Neural cell (in vitro differentiated cells): ENCODE data around the gene DNAJC8. TPM values are rescaled to one million over a fixed set of nuclear protein-coding genes. Genes with fewer than 3 reads are reported as not detected.

Source experiments
- H2AFZ ChIP-seq: fragments of 200-600, 300-800 bp; sonication (generic), shearing (Covaris generic); 2 replicates; pipeline ENCODE4 v1.6.0; 2014; ENCODE audit warnings: low read depth, mild to moderate bottlenecking, antibody characterized with exemption, low read length, moderate library complexity
- H3F3A ChIP-seq: fragments of 200-600 bp; shearing (Covaris generic); 2 replicates; pipeline ENCODE4 v1.6.1; 2016; ENCODE audit warnings: mild to moderate bottlenecking, moderate library complexity, mixed read lengths, antibody characterized with exemption, low read length; ENCODE audit not compliant: insufficient read depth, poor library complexity, severe bottlenecking
- H3K27ac ChIP-seq: fragments of 200-600, 300-800 bp; sonication (generic), shearing (Covaris generic); 2 replicates; pipeline ENCODE4 v1.5.1; 2014; ENCODE audit warnings: mild to moderate bottlenecking, low read length, moderate library complexity
- H3K27me3 ChIP-seq: fragments of 300-800, 200-600 bp; sonication (generic), shearing (Covaris generic); 2 replicates; pipeline ENCODE4 v1.6.0; 2014; ENCODE audit warnings: mild to moderate bottlenecking, low read depth, low read length, moderate library complexity; ENCODE audit not compliant: insufficient read depth
- H3K36me3 ChIP-seq: fragments of 300-800, 200-600 bp; sonication (generic), shearing (Covaris generic); 2 replicates; pipeline ENCODE4 v1.5.1; 2014; ENCODE audit warnings: mild to moderate bottlenecking, antibody characterized with exemption, low read length, moderate library complexity; ENCODE audit not compliant: insufficient read depth
- H3K4me2 ChIP-seq: fragments of 300-800, 200-600 bp; sonication (generic), shearing (Covaris generic); 2 replicates; pipeline ENCODE4 v1.6.0; 2014; ENCODE audit warnings: mild to moderate bottlenecking, low read length
- H3K4me3 ChIP-seq: fragments of 300-800, 200-600 bp; sonication (generic), shearing (Covaris generic); 2 replicates; pipeline ENCODE4 v1.5.1; 2014; ENCODE audit warnings: mild to moderate bottlenecking, low read length, moderate library complexity
- H3K79me2 ChIP-seq: fragments of 200-600 bp; shearing (Covaris generic); replicated peaks from 2 replicates; pipeline ENCODE4 v1.6.0; 2014; ENCODE audit warnings: mild to moderate bottlenecking, low read length, moderate library complexity; ENCODE audit not compliant: insufficient read depth
- H3K9ac ChIP-seq: fragments of 300-800, 200-600 bp; sonication (generic), shearing (Covaris generic); 2 replicates; pipeline ENCODE4 v1.6.1; 2016; ENCODE audit warnings: mild to moderate bottlenecking, low read length, mixed read lengths
- H3K9me2 ChIP-seq: fragments of 200-600 bp; shearing (Covaris generic); 2 replicates; pipeline ENCODE4 v1.6.1; 2016; ENCODE audit warnings: mild to moderate bottlenecking, low read length, mixed read lengths; ENCODE audit not compliant: insufficient read depth
- H3K9me3 ChIP-seq: fragments of 200-600, 300-800 bp; sonication (generic), shearing (Covaris generic); 2 replicates; pipeline ENCODE4 v1.6.1; 2016; ENCODE audit warnings: mild to moderate bottlenecking, mixed run types, low read length, moderate library complexity, mixed read lengths
- H4K20me1 ChIP-seq: fragments of 200-600 bp; shearing (Covaris generic); 2 replicates; pipeline ENCODE4 v1.6.1; 2016; ENCODE audit warnings: mild to moderate bottlenecking, mixed run types; ENCODE audit not compliant: insufficient read depth
- CTCF ChIP-seq: fragments of 450-650 bp; IDR thresholded peaks from 2 replicates; pipeline ENCODE4 v1.5.1; 2014; ENCODE audit warnings: antibody characterized with exemption, mild to moderate bottlenecking, moderate library complexity; ENCODE audit not compliant: poor library complexity, severe bottlenecking
- EP300 ChIP-seq: fragments of 450-650 bp; conservative IDR thresholded peaks from 2 replicates; pipeline ENCODE4 v1.6.1; 2014; ENCODE audit warnings: antibody characterized with exemption, mild to moderate bottlenecking, moderate library complexity; ENCODE audit not compliant: poor library complexity, severe bottlenecking
- EZH2 ChIP-seq: fragments of 200-600, 300-800 bp; shearing (Covaris generic), sonication (generic); IDR thresholded peaks from 2 replicates; pipeline ENCODE4 v1.6.1; 2014; ENCODE audit warnings: antibody characterized with exemption, low read length, borderline replicate concordance, mild to moderate bottlenecking; ENCODE audit not compliant: insufficient read depth, poor library complexity, severe bottlenecking
- MXI1 ChIP-seq: fragments of 450-650 bp; conservative IDR thresholded peaks from 2 replicates; pipeline ENCODE4 v1.6.1; 2014; ENCODE audit warnings: antibody characterized with exemption, mild to moderate bottlenecking; ENCODE audit not compliant: poor library complexity, severe bottlenecking
- POLR2AphosphoS5 ChIP-seq: IDR thresholded peaks from 2 replicates; pipeline ENCODE4 v1.6.1; 2012
- RAD21 ChIP-seq: fragments of 450-650 bp; conservative IDR thresholded peaks from 2 replicates; pipeline ENCODE4 v1.6.1; 2014; ENCODE audit warnings: antibody characterized with exemption, mild to moderate bottlenecking, moderate library complexity
- REST ChIP-seq: IDR thresholded peaks from 2 replicates; pipeline ENCODE4 v1.6.1; 2012; ENCODE audit warnings: borderline replicate concordance
- SMC3 ChIP-seq: fragments of 450-650 bp; conservative IDR thresholded peaks from 2 replicates; pipeline ENCODE4 v1.6.1; 2014; ENCODE audit warnings: antibody characterized with exemption, mild to moderate bottlenecking, moderate library complexity; ENCODE audit not compliant: poor library complexity
- TAF1 ChIP-seq: IDR thresholded peaks from 2 replicates; pipeline ENCODE4 v1.6.1; 2012; ENCODE audit warnings: low read depth
- polyA plus RNA-seq: library from polyadenylated mRNA; depleted of rRNA; stranded (reverse); fragments of >200 nt; gene quantifications from 2 replicates; pipeline ENCODE4 v1.2.3, GENCODE V29; 2014

DNAJC8 gene
- polyA plus RNA-seq, 1 donor from 2014 or later: 184 TPM

- Histone ChIP-seq H3K4me3 (no peak overlapping the region), H4K20me1 (no peaks in the 10 kb centered on the region), H3K4me2 (no peak overlapping the region), H3K27me3 (no peaks in the 10 kb centered on the region), H3K9me2 (no peaks in the 10 kb centered on the region), H3K36me3 (no peaks in the 10 kb centered on the region), H3K27ac (no peak overlapping the region), H3K9me3 (no peaks in the 10 kb centered on the region), H2AFZ (no peak overlapping the region), H3F3A (no peaks in the 10 kb centered on the region), H3K9ac (no peak overlapping the region), H3K79me2 (no peaks in the 10 kb centered on the region)
- TF ChIP-seq RAD21: no peak
- no peak for TF ChIP-seq SMC3
- TF ChIP-seq TAF1: no peak
- TF ChIP-seq POLR2AphosphoS5: no peak
- no peak for TF ChIP-seq MXI1
- TF ChIP-seq EP300: no peak
- no peak for TF ChIP-seq REST
- TF ChIP-seq CTCF: no peak
- TF ChIP-seq EZH2: no peak
These were observed 14.9 kb upstream of the DNAJC8 start for GRCh38 chr1:28247612-28248272.

- no peaks in the 10 kb centered on the region for H3K27me3 ChIP-seq
- H3F3A ChIP-seq: no peaks in the 10 kb centered on the region
- no peaks in the 10 kb centered on the region for H3K36me3 ChIP-seq
- H3K9me3 ChIP-seq: no peaks in the 10 kb centered on the region
- no peak overlapping the region for H3K4me3 ChIP-seq
- H3K9ac ChIP-seq: no peak overlapping the region
- no peak overlapping the region for H3K27ac ChIP-seq
- TF ChIP-seq RAD21 (no peak), EP300 (no peak), TAF1 (no peak), SMC3 (no peak), MXI1 (no peak), CTCF (no peak), EZH2 (no peak), REST (no peak), POLR2AphosphoS5 (no peak)
- H3K4me2 ChIP-seq: no peak overlapping the region
- H2AFZ ChIP-seq: no peak overlapping the region
- no peaks in the 10 kb centered on the region for H3K9me2 ChIP-seq
- no peaks in the 10 kb centered on the region for H4K20me1 ChIP-seq
- no peaks in the 10 kb centered on the region for H3K79me2 ChIP-seq
These were observed 13.6 kb upstream of the DNAJC8 start for GRCh38 chr1:28246427-28246832.
